Measurements from ENCODE around the gene GRAMD1B.

GRAMD1B gene

GRCh38 chr11:123429913-123430720 is at the start of gene GRAMD1B:
TSS of gene GRAMD1B (plus strand) at chr11:123430269. CDS start at chr11:123430793, 524 bp downstream.
- DNase-seq (peak; percentile 41), ATAC-seq (replicated peaks) (peak; percentile 71 to 73)
- no peaks in the 10 kb centered on the region for H3K36me3 Mint-ChIP-seq
- H3K4me1 Mint-ChIP-seq: peaks cover 2 to 11% of the 10 kb centered on the region in 2 donors
- no peaks in the 10 kb centered on the region for H3K9me3 Mint-ChIP-seq
- H3K27me3 Mint-ChIP-seq: peaks cover 34 to 39% of the 10 kb centered on the region in 2 donors
- H3K27ac Mint-ChIP-seq: peak within 1 kb of the TSS; percentile 63
- H3K4me3 Mint-ChIP-seq: peak within 1 kb of the TSS; percentile 86 to 91

GRCh38 chr11:123381149-123381548 is 48.9 kb upstream of the GRAMD1B start:
- Mint-ChIP-seq H3K27ac (no peak overlapping the region), H3K27me3 (peaks cover 0 to 4% of the 10 kb centered on the region in 2 donors), H3K4me3 (no peak overlapping the region), H3K9me3 (no peaks in the 10 kb centered on the region), H3K36me3 (no peaks in the 10 kb centered on the region), H3K4me1 (peaks cover 7% of the 10 kb centered on the region in 2 donors)
- no peak for DNase-seq
- ATAC-seq (replicated peaks): no peak

GRCh38 chr11:123381817-123382554 is 48.1 kb upstream of the GRAMD1B start:
- peak; percentile 82 to 87 for ATAC-seq (replicated peaks)
- Mint-ChIP-seq H3K27me3 (peaks cover 0 to 4% of the 10 kb centered on the region in 2 donors), H3K4me1 (peaks cover 7% of the 10 kb centered on the region in 2 donors), H3K27ac (peak overlapping the region; percentile 90), H3K4me3 (peak overlapping the region in 1 of 2 donors; percentile 58), H3K9me3 (no peaks in the 10 kb centered on the region), H3K36me3 (no peaks in the 10 kb centered on the region)
- DNase-seq: peak; percentile 14

- H3K9me3 Mint-ChIP-seq: no peaks in the 10 kb centered on the region
- DNase-seq (no peak), ATAC-seq (replicated peaks) (no peak)
- H3K36me3 Mint-ChIP-seq: no peaks in the 10 kb centered on the region
- H3K4me3 Mint-ChIP-seq: peak overlapping the region in 1 of 2 donors; percentile 58
- peaks cover 0 to 4% of the 10 kb centered on the region in 2 donors for H3K27me3 Mint-ChIP-seq
- H3K4me1 Mint-ChIP-seq: peaks cover 7% of the 10 kb centered on the region in 2 donors
- H3K27ac Mint-ChIP-seq: peak overlapping the region; percentile 90
Observed at GRCh38 chr11:123382555-123383074, 47.5 kb upstream of the GRAMD1B start.

- Mint-ChIP-seq H3K27me3 (peaks cover 0 to 4% of the 10 kb centered on the region in 2 donors), H3K36me3 (no peaks in the 10 kb centered on the region), H3K27ac (no peak overlapping the region), H3K9me3 (no peaks in the 10 kb centered on the region), H3K4me1 (peaks cover 7% of the 10 kb centered on the region in 2 donors), H3K4me3 (no peak overlapping the region)
- ATAC-seq (replicated peaks) (no peak), DNase-seq (no peak)
Observed at GRCh38 chr11:123384116-123384515, 46.0 kb upstream of the GRAMD1B start.

- DNase-seq (no peak), ATAC-seq (replicated peaks) (no peak)
- H3K4me1 Mint-ChIP-seq: peaks cover 4 to 7% of the 10 kb centered on the region in 2 donors
- no peaks in the 10 kb centered on the region for H3K36me3 Mint-ChIP-seq
- H3K27ac Mint-ChIP-seq: no peak overlapping the region
- H3K9me3 Mint-ChIP-seq: no peaks in the 10 kb centered on the region
- H3K27me3 Mint-ChIP-seq: peaks cover 0 to 8% of the 10 kb centered on the region in 2 donors
- H3K4me3 Mint-ChIP-seq: no peak overlapping the region
Observed at GRCh38 chr11:123386796-123387510, 43.1 kb upstream of the GRAMD1B start.

GRCh38 chr11:123388640-123389039 is 41.4 kb upstream of the GRAMD1B start:
- ATAC-seq (replicated peaks) (no peak), DNase-seq (no peak)
- Mint-ChIP-seq H3K36me3 (no peaks in the 10 kb centered on the region), H3K4me1 (no peaks in the 10 kb centered on the region), H3K9me3 (no peaks in the 10 kb centered on the region), H3K27me3 (peaks cover 0 to 4% of the 10 kb centered on the region in 2 donors), H3K4me3 (no peak overlapping the region), H3K27ac (no peak overlapping the region)

GRCh38 chr11:123390146-123390545 is 39.9 kb upstream of the GRAMD1B start:
- Mint-ChIP-seq H3K27me3 (peaks cover 0 to 4% of the 10 kb centered on the region in 2 donors), H3K9me3 (no peaks in the 10 kb centered on the region), H3K4me3 (no peak overlapping the region), H3K36me3 (no peaks in the 10 kb centered on the region), H3K27ac (no peak overlapping the region), H3K4me1 (no peaks in the 10 kb centered on the region)
- ATAC-seq (replicated peaks) (no peak), DNase-seq (no peak)

GRCh38 chr11:123391646-123392348 is 38.3 kb upstream of the GRAMD1B start:
- Mint-ChIP-seq H3K27me3 (peaks cover 0 to 4% of the 10 kb centered on the region in 2 donors), H3K9me3 (no peaks in the 10 kb centered on the region), H3K4me1 (no peaks in the 10 kb centered on the region), H3K4me3 (no peak overlapping the region), H3K27ac (no peak overlapping the region), H3K36me3 (no peaks in the 10 kb centered on the region)
- ATAC-seq (replicated peaks) (no peak), DNase-seq (no peak)

- no peak for DNase-seq
- no peak for ATAC-seq (replicated peaks)
- no peak overlapping the region for H3K4me3 Mint-ChIP-seq
- H3K9me3 Mint-ChIP-seq: no peaks in the 10 kb centered on the region
- no peaks in the 10 kb centered on the region for H3K4me1 Mint-ChIP-seq
- H3K36me3 Mint-ChIP-seq: no peaks in the 10 kb centered on the region
- H3K27ac Mint-ChIP-seq: no peak overlapping the region
- H3K27me3 Mint-ChIP-seq: peaks cover 0 to 4% of the 10 kb centered on the region in 2 donors
Observed at GRCh38 chr11:123392431-123392830, 37.6 kb upstream of the GRAMD1B start.

GRCh38 chr11:123392844-123393243 is 37.2 kb upstream of the GRAMD1B start:
- H3K27me3 Mint-ChIP-seq: peaks cover 0 to 4% of the 10 kb centered on the region in 2 donors
- no peaks in the 10 kb centered on the region for H3K36me3 Mint-ChIP-seq
- ATAC-seq (replicated peaks) (no peak), DNase-seq (no peak)
- no peaks in the 10 kb centered on the region for H3K9me3 Mint-ChIP-seq
- H3K4me3 Mint-ChIP-seq: no peak overlapping the region
- H3K4me1 Mint-ChIP-seq: no peaks in the 10 kb centered on the region
- H3K27ac Mint-ChIP-seq: no peak overlapping the region

- no peak for ATAC-seq (replicated peaks)
Observed at GRCh38 chr11:123393312-123393927, 36.6 kb upstream of the GRAMD1B start.

GRCh38 chr11:123404676-123405075 is 25.4 kb upstream of the GRAMD1B start:
- H3K36me3 Mint-ChIP-seq: no peaks in the 10 kb centered on the region
- ATAC-seq (replicated peaks) (no peak), DNase-seq (no peak)
- H3K9me3 Mint-ChIP-seq: no peaks in the 10 kb centered on the region
- H3K27me3 Mint-ChIP-seq: peaks cover 0 to 6% of the 10 kb centered on the region in 2 donors
- H3K27ac Mint-ChIP-seq: no peak overlapping the region
- H3K4me3 Mint-ChIP-seq: no peak overlapping the region
- peaks cover under 1 to 1% of the 10 kb centered on the region in 2 donors for H3K4me1 Mint-ChIP-seq

More at GRCh38 chr11:123393312-123393927, 36.6 kb upstream of the GRAMD1B start:
- no peak for DNase-seq
- Mint-ChIP-seq H3K27ac (no peak overlapping the region), H3K4me3 (no peak overlapping the region), H3K4me1 (no peaks in the 10 kb centered on the region), H3K36me3 (no peaks in the 10 kb centered on the region), H3K27me3 (peaks cover 0 to 4% of the 10 kb centered on the region in 2 donors), H3K9me3 (no peaks in the 10 kb centered on the region)
